HG03571 (cell line): ENCODE measurements around the gene UBE3A.

Source experiments
- ATAC-seq: cut with Tn5 transposase; IDR thresholded peaks from one replicate; pipeline ENCODE4 v1.9.1; 2021; ENCODE audit not compliant: unreplicated experiment

The UBE3A gene

DNA sequence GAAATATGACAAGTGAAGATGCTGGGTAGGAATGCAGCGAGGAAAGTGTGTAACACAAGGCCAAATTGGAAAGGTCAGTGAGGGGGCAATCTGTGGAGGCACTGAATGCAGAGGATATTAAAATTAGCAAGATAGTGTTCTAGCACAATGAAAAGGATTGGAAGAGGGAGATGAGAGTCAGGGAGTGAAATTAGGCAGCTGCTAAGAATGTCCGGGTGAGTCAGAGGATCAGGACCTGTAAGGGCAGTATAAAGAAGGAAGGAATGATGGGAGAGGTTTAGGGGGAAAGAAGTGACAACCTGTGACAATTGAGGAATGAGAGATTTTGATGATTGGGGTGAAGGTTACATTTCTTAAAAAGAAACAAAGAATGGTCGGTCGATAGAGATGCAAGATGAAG, 103.5 kb downstream of the UBE3A start:
- no peak for ATAC-seq

DNA sequence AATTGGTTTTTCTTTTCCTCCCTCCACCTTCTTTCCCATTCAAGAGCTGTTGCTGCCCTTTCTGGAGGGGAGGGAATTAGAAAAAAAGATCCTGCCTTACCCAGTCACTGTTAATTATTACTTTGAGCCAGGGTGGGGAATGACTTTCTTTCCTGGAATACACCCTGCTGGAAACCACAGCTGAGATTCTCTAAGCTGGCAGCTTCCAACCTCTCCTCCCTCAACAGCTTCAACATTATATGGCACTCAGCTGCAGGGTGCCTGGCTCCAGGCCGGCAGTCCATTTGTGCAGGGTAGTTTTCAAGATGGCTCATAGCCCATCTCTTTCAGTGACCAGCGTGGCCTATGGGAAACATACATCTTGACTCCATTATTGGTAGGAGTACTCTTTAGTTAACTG, 105.8 kb downstream of the UBE3A start:
- ATAC-seq: no peak

DNA sequence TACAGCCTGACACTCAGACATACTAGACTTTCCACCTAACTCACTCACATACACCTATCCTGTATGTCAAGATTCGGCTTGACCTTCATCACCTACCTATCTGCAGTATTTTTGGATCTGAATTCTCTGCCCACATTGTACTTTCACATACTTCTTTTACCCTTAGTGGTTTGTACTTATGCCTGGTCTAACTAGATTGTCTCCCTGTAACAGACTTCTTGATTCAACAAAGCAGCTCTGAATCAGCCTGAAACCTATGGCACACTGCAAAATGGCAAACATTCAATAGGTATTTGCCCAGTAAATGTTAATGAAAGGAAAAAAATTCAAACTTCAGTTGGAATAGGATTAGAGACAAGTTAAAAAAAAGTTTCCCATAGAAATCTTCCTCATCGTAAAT, 106.5 kb downstream of the UBE3A start:
- ATAC-seq: no peak

DNA sequence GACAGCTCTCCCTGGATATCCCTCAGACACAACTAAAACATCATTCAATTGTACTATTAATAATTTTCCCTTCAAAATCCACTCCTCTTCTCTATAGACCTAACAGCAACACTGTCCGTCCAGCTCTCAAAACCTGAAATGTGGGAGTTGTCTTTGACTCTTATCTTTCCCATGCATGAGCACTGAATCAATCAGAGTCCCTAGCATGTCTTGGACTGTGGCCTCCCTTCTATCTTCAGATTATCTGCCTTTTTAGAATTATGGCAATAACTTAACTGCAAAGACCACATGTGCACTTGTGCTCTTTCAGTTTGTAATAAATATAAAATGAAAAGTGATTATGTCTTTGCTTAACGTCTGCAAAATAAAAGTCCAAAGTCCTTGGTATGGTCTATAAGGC, 107.0 kb downstream of the UBE3A start:
- no peak for ATAC-seq

DNA sequence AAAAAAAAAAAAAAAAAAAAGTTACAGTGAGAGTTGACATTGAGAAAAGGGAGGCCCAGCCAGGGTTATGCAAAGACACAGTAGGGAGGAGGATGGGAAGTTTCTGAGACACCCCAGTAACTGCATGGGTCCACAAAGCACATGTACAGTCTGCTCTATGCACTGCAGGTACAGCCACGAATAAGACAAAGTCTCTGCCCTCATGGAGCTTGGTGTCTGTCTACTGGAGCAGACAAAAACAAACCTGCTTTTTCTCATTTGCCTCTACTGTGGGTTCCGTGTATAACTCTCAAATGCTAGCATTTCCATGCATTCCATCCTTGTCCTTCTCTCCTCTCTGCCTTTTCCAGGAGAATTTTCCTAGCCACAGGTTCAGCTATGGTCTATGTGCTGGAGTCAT, 107.4 kb downstream of the UBE3A start:
- no peak for ATAC-seq

DNA sequence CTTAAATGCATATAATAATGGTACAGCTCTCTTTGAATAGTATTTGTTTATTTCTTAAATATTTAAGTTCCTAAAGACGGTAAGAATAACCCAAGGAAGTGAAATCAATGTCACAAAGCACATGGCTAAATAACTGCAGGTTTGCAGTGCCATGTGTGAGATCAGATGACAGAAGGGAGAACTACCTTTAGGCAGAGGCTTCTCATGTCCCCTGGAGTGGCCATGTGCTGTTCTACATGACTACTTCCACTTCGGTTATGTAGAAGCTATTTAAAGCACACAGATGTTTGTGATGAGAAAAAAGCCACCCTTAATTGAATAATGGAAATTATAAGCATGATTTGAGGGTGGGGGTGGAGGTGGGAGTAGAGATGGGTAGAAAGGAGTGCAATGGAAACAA, 109.1 kb downstream of the UBE3A start:
- no peak for ATAC-seq

DNA sequence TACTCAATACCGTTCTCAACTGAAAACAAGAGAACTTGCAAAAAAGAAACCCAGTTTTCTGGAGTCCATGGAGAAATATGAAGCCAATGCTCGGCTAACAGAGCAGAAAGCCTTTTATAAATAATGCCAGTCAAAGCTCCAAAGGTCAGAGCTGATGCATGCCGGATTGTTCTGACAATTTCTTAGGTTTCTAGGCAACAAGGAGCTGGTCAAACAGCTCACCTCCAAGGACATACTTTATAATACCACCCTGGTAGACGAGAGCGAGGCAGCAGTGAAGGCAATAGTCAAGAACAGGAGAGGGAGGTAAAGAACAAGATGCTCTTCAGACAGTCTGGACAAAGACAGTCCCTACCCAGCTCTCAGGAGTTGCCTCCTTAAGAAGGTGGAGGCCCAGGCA, 111.1 kb downstream of the UBE3A start:
- no peak for ATAC-seq

DNA sequence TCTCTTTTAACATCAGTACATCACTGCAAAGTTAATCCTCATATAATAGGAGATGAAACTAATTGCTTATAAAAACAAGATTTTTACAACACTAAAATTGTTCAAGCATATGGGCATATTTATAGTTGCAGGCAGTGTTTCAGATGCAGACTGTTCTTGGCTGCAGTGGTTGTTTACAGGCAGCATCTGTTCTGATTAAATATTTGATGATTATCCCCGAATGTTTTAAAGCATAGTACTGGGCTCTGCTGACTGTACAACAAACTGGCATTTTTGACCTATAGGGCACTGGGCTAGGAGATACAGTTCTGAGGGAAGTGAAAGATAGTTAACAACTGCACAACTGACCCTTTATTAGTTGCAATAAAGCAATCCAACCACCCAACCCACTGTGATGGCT, 113.6 kb downstream of the UBE3A start:
- no peak for ATAC-seq

DNA sequence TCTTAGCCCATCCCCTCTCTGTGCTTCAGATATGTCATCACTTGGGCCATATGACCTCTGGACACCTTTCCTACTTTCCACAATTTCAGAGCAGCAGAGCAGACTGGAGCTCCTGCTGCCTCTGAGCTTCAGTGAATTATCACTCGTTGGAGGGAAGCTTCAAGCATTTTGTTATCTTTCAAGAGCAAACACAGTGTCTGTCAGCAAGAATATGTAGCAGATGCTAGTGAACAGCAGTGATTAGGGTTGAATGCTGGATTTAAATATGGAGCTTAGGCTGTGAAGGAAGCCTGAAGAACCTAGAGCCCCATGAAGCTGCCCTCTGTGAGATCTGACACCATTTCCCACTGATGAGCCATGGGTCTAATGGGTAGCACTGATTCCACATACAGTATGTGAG, 115.4 kb downstream of the UBE3A start:
- ATAC-seq: no peak

DNA sequence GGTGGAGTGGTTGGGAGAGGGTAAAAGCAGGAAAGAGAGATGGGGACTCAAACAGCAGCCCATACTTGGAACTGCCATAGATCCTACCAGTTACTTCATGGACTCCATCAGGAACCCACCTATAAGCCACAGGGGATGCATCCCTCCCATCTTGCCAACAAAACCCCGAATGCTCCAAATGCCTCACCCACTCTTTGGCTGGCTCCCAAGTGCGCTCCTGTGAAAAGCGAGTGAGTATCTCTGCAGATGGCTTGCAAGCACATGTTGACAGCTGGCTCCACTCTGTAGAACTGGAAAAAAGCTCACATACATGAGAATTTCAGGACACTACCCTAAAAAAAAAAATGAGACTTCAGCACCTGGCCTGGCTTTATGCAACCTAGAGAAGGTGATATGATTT, 151.0 kb downstream of the UBE3A start:
- ATAC-seq: no peak
